Left hindlimb (tissue), 1 donor: ENCODE data around the gene TOX2.
"Not testable (repeated sequence)": the region's sequence is repeated elsewhere in the genome, so short reads cannot be mapped to it uniquely, and the experiment has no call there.

Experiments
- DNase-seq: peaks from one replicate; pipeline ENCODE4 v3.0.0-alpha.2; 2018

The TOX2 gene

GRCh38 chr20:44038681-44039123 is 124.0 kb downstream of the TOX2 start:
- peak; percentile 75 for DNase-seq

- no peak for DNase-seq
Measured at GRCh38 chr20:44039147-44039546, 124.5 kb downstream of the TOX2 start.

GRCh38 chr20:44039741-44040140 is 125.1 kb downstream of the TOX2 start:
- DNase-seq = no peak

GRCh38 chr20:44040202-44040915 is 125.7 kb downstream of the TOX2 start:
- DNase-seq = no peak

GRCh38 chr20:44041001-44041400 is 126.3 kb downstream of the TOX2 start:
- DNase-seq = no peak

GRCh38 chr20:44044712-44045111 is 130.1 kb downstream of the TOX2 start:
- DNase-seq = not testable (repeated sequence)

GRCh38 chr20:44050327-44050726 is 135.7 kb downstream of the TOX2 start:
- DNase-seq = no peak

- no peak for DNase-seq
Measured at GRCh38 chr20:44050925-44051660, 136.4 kb downstream of the TOX2 start.

- DNase-seq = peak; percentile 10
Measured at GRCh38 chr20:44051661-44052000, 137.0 kb downstream of the TOX2 start.

- DNase-seq = no peak
Measured at GRCh38 chr20:44052166-44052565, 137.5 kb downstream of the TOX2 start.

GRCh38 chr20:44053046-44053445 is 138.4 kb downstream of the TOX2 start:
- no peak for DNase-seq

GRCh38 chr20:44054118-44054517 is 139.5 kb downstream of the TOX2 start:
- DNase-seq = no peak

- no peak for DNase-seq
Measured at GRCh38 chr20:44054849-44055248, 140.2 kb downstream of the TOX2 start.

GRCh38 chr20:44056010-44056698 is 141.5 kb downstream of the TOX2 start:
- DNase-seq = no peak

GRCh38 chr20:44057698-44058675 is 143.3 kb downstream of the TOX2 start:
- DNase-seq = peak; percentile 15

- no peak for DNase-seq
Measured at GRCh38 chr20:44064501-44065400, 150.1 kb downstream of the TOX2 start.

GRCh38 chr20:44065401-44066340 is 151.0 kb downstream of the TOX2 start:
- no peak for DNase-seq

- DNase-seq = no peak
Measured at GRCh38 chr20:44066645-44067606, 152.3 kb downstream of the TOX2 start.

- DNase-seq = no peak
Measured at GRCh38 chr20:44067650-44068081, 153.0 kb downstream of the TOX2 start.
